Suprapubic skin (tissue), 4 donors: ENCODE results near the gene AMY1A.
"Not testable (repeated sequence)": the region's sequence is repeated elsewhere in the genome, so short reads cannot be mapped to it uniquely, and the experiment has no call there.

Source experiments
- POLR2A ChIP-seq, 2 donors: fragments of 450-650 bp; IDR thresholded peaks; one replicate each; pipeline ENCODE4 v1.6.1; 2017; ENCODE audit warnings: antibody characterized with exemption in 2 of 2, mild to moderate bottlenecking in 2 of 2, moderate library complexity in 2 of 2
- POLR2AphosphoS5 ChIP-seq, 3 donors: sonication (generic); formaldehyde crosslinking; IDR thresholded peaks; one replicate each; pipeline ENCODE4 v1.6.1; 2017; ENCODE audit warnings: antibody characterized with exemption in 3 of 3
- TF ChIP-seq, protein P1 (sequence below), 2 donors: fragments of 200-600 bp in 1 of 2; fragments of 450-650 bp in 1 of 2; sonication (generic) in 1 of 2; IDR thresholded peaks; one replicate each; pipeline ENCODE4 v1.5.1; 2016 to 2019; ENCODE audit warnings: antibody characterized with exemption in 2 of 2, mild to moderate bottlenecking in 1 of 2, moderate library complexity in 1 of 2

GRCh38 chr1:103643908-103644307 lies 11.7 kb upstream of the AMY1A start:
- TF ChIP-seq, protein P1, sequence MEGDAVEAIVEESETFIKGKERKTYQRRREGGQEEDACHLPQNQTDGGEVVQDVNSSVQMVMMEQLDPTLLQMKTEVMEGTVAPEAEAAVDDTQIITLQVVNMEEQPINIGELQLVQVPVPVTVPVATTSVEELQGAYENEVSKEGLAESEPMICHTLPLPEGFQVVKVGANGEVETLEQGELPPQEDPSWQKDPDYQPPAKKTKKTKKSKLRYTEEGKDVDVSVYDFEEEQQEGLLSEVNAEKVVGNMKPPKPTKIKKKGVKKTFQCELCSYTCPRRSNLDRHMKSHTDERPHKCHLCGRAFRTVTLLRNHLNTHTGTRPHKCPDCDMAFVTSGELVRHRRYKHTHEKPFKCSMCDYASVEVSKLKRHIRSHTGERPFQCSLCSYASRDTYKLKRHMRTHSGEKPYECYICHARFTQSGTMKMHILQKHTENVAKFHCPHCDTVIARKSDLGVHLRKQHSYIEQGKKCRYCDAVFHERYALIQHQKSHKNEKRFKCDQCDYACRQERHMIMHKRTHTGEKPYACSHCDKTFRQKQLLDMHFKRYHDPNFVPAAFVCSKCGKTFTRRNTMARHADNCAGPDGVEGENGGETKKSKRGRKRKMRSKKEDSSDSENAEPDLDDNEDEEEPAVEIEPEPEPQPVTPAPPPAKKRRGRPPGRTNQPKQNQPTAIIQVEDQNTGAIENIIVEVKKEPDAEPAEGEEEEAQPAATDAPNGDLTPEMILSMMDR (IDR thresholded peaks at IDR 0.05) = not testable (repeated sequence)
- not testable (repeated sequence) for TF ChIP-seq POLR2A, POLR2AphosphoS5 (IDR thresholded peaks at IDR 0.05)
